Glomerular endothelial cell (primary cell): Measurements from ENCODE around the gene SESN1. TPM values are rescaled to one million over a fixed set of nuclear protein-coding genes. Genes with fewer than 3 reads are reported as not detected.
"Not testable (repeated sequence)": the region's sequence is repeated elsewhere in the genome, so short reads cannot be mapped to it uniquely, and the experiment has no call there.

Source experiments
- DNase-seq: peaks from one replicate; pipeline ENCODE4 v3.0.0-alpha.2; 2011; ENCODE audit warnings: low read depth, low spot score; ENCODE audit errors: extremely low read depth
- total RNA-seq: library from RNA; depleted of rRNA; stranded (reverse); fragments of >200 nt; gene quantifications from 2 replicates; pipeline ENCODE4 v1.2.3, GENCODE V29; 2015

Gene SESN1
- 20.2 and 24.1 TPM in 2 replicates for total RNA-seq

- no peak for DNase-seq
Measured at GRCh38 chr6:109094416-109095035, at the start of gene SESN1. TSS of gene SESN1 (minus strand) at chr6:109094846. CDS start at chr6:109094073, 773 bp downstream.

- no peak for DNase-seq
Measured at GRCh38 chr6:109143191-109143590, 48.5 kb upstream of the SESN1 start.

- not testable (repeated sequence) for DNase-seq
Measured at GRCh38 chr6:109142067-109142466, 47.4 kb upstream of the SESN1 start.

GRCh38 chr6:109139109-109139508, 44.5 kb upstream of the SESN1 start:
- no peak for DNase-seq

- DNase-seq = not testable (repeated sequence)
Measured at GRCh38 chr6:109136530-109136929, 41.9 kb upstream of the SESN1 start.

GRCh38 chr6:109136039-109136438, 41.4 kb upstream of the SESN1 start:
- not testable (repeated sequence) for DNase-seq

GRCh38 chr6:109135600-109135999, 41.0 kb upstream of the SESN1 start:
- DNase-seq = not testable (repeated sequence)

GRCh38 chr6:109130065-109130464, 35.4 kb upstream of the SESN1 start:
- DNase-seq = no peak

GRCh38 chr6:109125504-109125903, 30.9 kb upstream of the SESN1 start:
- no peak for DNase-seq

- DNase-seq = no peak
Measured at GRCh38 chr6:109124219-109124618, 29.6 kb upstream of the SESN1 start.

GRCh38 chr6:109121411-109121810, 26.8 kb upstream of the SESN1 start:
- DNase-seq = no peak

GRCh38 chr6:109118871-109119354, 24.3 kb upstream of the SESN1 start:
- DNase-seq = no peak

- DNase-seq = no peak
Measured at GRCh38 chr6:109118337-109118736, 23.7 kb upstream of the SESN1 start.

GRCh38 chr6:109117346-109118035, 22.8 kb upstream of the SESN1 start:
- DNase-seq = no peak

GRCh38 chr6:109112663-109113062, 18.0 kb upstream of the SESN1 start:
- not testable (repeated sequence) for DNase-seq

- not testable (repeated sequence) for DNase-seq
Measured at GRCh38 chr6:109109663-109110062, 15.0 kb upstream of the SESN1 start.

- no peak for DNase-seq
Measured at GRCh38 chr6:109105681-109106080, 11.0 kb upstream of the SESN1 start.

- DNase-seq = no peak
Measured at GRCh38 chr6:109104512-109104911, 9.9 kb upstream of the SESN1 start.

GRCh38 chr6:109103942-109104341, 9.3 kb upstream of the SESN1 start:
- DNase-seq = no peak

GRCh38 chr6:109102762-109103161, 8.1 kb upstream of the SESN1 start:
- no peak for DNase-seq

- DNase-seq = no peak
Measured at GRCh38 chr6:109097661-109098060, 3.0 kb upstream of the SESN1 start.

- DNase-seq = no peak
Measured at GRCh38 chr6:109096208-109096607, 1.6 kb upstream of the SESN1 start.

GRCh38 chr6:109095835-109096084, 1.1 kb upstream of the SESN1 start:
- no peak for DNase-seq
